OCI-LY7 (cell line): Measurements from ENCODE around the gene CRYBA1.

ENCODE experiments used
- CTCF ChIP-seq: fragments of 200-600 bp; sonication (generic); conservative IDR thresholded peaks from 2 replicates; pipeline ENCODE4 v1.5.1; 2014; ENCODE audit warnings: mild to moderate bottlenecking, antibody characterized with exemption, low read length, moderate library complexity, mixed read lengths
- EZH2phosphoT487 ChIP-seq: fragments of 200-600 bp; sonication (generic); IDR thresholded peaks from 2 replicates; pipeline ENCODE4 v1.6.1; 2018; ENCODE audit warnings: low read depth, borderline replicate concordance, mild to moderate bottlenecking, mixed run types, antibody characterized with exemption, low read length, moderate library complexity, mixed read lengths

DNA sequence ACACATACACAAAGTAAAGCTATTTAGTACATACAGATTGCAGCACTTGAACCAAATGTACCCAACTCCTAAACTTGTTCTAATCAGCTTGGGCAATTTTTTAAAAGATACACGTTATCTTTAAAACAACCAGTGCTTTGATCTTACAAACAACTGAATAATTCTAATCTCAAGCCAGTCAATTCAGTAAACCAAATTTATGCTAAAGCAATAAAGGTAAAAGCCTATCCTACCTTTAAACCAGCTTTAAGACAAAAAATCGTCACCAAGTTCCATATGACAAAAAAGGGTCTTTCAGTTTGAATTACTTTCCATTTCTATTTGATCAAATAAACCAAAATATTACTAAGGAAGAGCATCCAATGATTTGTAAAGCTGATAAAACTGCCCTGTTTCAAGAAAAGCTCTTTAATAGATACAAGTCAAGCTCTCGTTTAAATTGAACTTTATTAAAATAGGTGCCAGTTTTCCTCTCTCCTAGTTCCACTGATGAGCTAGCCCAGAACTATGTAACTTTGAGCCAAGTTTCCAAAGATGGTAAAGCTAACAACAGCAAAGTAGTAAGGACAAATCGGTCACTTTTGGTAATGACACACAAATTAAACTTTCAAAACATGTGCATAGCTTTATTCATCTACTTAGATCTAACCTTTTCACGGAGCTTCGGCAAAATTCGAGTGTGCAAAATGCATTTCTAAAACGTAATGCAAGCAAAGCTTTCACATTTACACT, 10.2 kb downstream of the CRYBA1 start:
- TF ChIP-seq CTCF (no peak), EZH2phosphoT487 (no peak)
